Ascending aorta (tissue), 2 donors: ENCODE measurements around the gene PDE6G. TPM values are rescaled to one million over a fixed set of nuclear protein-coding genes. Genes with fewer than 3 reads are reported as not detected.

Source experiments
- DNase-seq, 2 donors: peaks; one replicate each; pipeline ENCODE4 v3.0.0-alpha.2; 2019; ENCODE audit warnings: low spot score in 2 of 2
- H3K27ac ChIP-seq, 2 donors: fragments of 200-600 bp; sonication (generic); one replicate each; pipeline ENCODE4 v1.5.1; 2016 to 2017; ENCODE audit warnings: mild to moderate bottlenecking in 1 of 2
- H3K27me3 ChIP-seq: fragments of 200-600 bp; sonication (generic); one replicate; pipeline ENCODE4 v1.5.1; 2017
- H3K36me3 ChIP-seq, 2 donors: fragments of 200-600 bp; sonication (generic); one replicate each; pipeline ENCODE4 v1.5.1; 2016
- H3K4me1 ChIP-seq, 2 donors: fragments of 200-600 bp; sonication (generic); one replicate each; pipeline ENCODE4 v1.5.1; 2016 to 2017; ENCODE audit warnings: mild to moderate bottlenecking in 1 of 2
- H3K4me3 ChIP-seq, 2 donors: fragments of 200-600 bp; sonication (generic); one replicate each; pipeline ENCODE4 v1.5.1; 2016 to 2017; ENCODE audit warnings: mild to moderate bottlenecking in 1 of 2
- H3K9me3 ChIP-seq, 2 donors: fragments of 200-600 bp; sonication (generic); one replicate each; pipeline ENCODE4 v1.5.1; 2016
- intact Hi-C: fragments of 100-400 bp; cut with DNase I; formaldehyde crosslinking; loops from one replicate; pipeline ENCODE4 v1.15.1; 2023
- total RNA-seq: library from RNA; depleted of rRNA; stranded (reverse); fragments of >200 nt; gene quantifications from one replicate; pipeline ENCODE4 v1.1.0, GENCODE V29; 2016
- TF ChIP-seq, protein P1 (sequence below), 3 experiments: fragments of 200-600 bp in 2 of 3; fragments of 450-650 bp in 1 of 3; sonication (generic) in 2 of 3; IDR thresholded peaks; one replicate each; pipeline ENCODE4 v1.5.1; 2016 to 2019; ENCODE audit warnings: antibody characterized with exemption in 3 of 3, mild to moderate bottlenecking in 1 of 3, moderate library complexity in 1 of 3

Gene PDE6G
- total RNA-seq, 1 donor from 2014 or later, result not detected

DNA sequence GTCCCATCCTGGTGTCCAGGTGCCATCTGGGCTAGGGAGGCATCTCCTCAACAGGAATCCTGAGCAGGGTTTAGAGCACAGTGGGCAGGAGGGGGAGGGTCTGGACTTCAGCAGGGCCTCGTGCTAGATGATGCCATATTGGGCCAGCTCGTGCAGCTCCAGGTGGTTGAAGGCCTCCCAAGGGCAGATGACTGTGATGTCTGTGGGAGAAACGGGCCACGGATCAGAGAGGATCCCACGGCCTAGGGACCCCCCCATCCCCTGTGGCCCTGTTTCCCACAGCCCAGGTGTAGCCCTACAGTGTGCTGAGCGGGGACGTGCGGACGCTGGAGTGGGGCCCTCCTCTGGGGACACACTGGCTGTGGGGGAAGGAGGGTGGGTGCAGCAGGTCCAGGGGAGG, 5.4 kb downstream of the PDE6G start:
- H3K4me3 ChIP-seq, result no peak overlapping the region
- no peak overlapping the region for H3K27ac ChIP-seq
- no peaks in the 10 kb centered on the region for H3K36me3 ChIP-seq
- DNase-seq, result no peak
- intact Hi-C loops, result no loop called here
- no peaks in the 10 kb centered on the region for H3K4me1 ChIP-seq
- TF ChIP-seq, protein P1, sequence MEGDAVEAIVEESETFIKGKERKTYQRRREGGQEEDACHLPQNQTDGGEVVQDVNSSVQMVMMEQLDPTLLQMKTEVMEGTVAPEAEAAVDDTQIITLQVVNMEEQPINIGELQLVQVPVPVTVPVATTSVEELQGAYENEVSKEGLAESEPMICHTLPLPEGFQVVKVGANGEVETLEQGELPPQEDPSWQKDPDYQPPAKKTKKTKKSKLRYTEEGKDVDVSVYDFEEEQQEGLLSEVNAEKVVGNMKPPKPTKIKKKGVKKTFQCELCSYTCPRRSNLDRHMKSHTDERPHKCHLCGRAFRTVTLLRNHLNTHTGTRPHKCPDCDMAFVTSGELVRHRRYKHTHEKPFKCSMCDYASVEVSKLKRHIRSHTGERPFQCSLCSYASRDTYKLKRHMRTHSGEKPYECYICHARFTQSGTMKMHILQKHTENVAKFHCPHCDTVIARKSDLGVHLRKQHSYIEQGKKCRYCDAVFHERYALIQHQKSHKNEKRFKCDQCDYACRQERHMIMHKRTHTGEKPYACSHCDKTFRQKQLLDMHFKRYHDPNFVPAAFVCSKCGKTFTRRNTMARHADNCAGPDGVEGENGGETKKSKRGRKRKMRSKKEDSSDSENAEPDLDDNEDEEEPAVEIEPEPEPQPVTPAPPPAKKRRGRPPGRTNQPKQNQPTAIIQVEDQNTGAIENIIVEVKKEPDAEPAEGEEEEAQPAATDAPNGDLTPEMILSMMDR (IDR thresholded peaks at IDR 0.05), result no peak
- H3K9me3 ChIP-seq, result peaks cover 0 to 4% of the 10 kb centered on the region in 2 donors
- H3K27me3 ChIP-seq, result no peaks in the 10 kb centered on the region

DNA sequence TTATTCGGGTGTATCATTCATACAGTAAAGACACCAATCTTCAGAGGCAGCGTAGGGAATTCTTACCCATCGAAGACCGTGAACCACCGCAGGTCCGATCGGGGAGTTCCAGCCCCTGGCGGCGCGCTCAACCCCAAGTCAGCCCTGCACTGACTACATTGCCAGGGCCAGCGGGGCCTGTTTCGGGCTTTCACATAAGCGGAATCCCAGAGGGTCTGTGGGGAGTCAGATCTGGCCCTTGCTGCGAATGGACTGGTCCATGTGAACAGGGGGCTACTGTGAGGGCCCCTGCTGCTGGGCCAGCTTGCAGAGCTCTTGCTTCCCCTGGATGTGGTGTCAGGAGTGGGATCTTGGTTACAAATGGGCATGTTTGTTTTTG, 7.6 kb downstream of the PDE6G start:
- no peaks in the 10 kb centered on the region for H3K27me3 ChIP-seq

DNA sequence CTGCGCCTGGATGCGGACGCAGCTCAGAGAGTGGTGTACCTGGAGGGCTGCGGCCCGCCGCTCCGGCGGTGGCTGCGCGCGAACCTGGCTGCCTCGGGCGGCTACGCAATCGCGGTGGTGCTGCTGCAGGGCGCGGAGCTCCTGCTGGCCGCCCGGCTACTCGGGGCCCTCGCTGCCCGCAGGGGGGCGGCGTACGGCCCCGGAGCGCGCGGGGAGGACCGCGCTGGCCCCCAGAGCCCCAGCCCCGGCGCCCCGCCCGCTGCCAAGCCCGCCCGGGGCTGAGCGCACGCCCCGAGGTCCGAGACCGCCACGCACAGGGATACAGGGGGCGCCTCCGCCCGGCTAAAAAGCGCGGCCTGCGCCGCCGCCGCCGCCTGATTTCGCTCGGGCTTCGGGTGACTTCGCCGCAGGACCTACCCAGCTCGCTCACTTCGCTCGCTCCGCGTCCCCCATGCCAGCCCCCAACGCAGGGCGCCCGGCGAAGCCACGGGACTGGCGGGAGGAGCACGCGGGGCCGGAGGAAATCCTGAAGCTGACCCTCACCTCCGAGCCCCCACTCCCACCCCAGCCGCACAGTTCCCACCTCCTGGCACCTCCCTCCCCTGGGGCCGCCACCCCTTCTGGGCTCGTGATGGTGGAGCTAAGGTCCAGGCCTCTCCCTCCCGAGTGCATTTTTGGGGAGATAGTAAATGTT, 8.2 kb downstream of the PDE6G start:
- TF ChIP-seq, protein P1 (IDR thresholded peaks at IDR 0.05), result no peak
- Histone ChIP-seq H3K27ac (no peak overlapping the region), H3K27me3 (no peaks in the 10 kb centered on the region), H3K9me3 (peaks cover 0 to 4% of the 10 kb centered on the region in 2 donors), H3K4me3 (no peak overlapping the region), H3K36me3 (no peaks in the 10 kb centered on the region), H3K4me1 (no peaks in the 10 kb centered on the region)
- intact Hi-C loops, result no loop called here
- DNase-seq, result no peak

More for the DNA sequence above, 7.6 kb downstream of the PDE6G start:
- no peak for DNase-seq
- Histone ChIP-seq H3K4me3 (no peak overlapping the region), H3K27ac (no peak overlapping the region), H3K9me3 (peaks cover 0 to 4% of the 10 kb centered on the region in 2 donors), H3K36me3 (no peaks in the 10 kb centered on the region), H3K4me1 (no peaks in the 10 kb centered on the region)
- intact Hi-C loops, result no loop called here
- TF ChIP-seq, protein P1 (IDR thresholded peaks at IDR 0.05), result no peak

DNA sequence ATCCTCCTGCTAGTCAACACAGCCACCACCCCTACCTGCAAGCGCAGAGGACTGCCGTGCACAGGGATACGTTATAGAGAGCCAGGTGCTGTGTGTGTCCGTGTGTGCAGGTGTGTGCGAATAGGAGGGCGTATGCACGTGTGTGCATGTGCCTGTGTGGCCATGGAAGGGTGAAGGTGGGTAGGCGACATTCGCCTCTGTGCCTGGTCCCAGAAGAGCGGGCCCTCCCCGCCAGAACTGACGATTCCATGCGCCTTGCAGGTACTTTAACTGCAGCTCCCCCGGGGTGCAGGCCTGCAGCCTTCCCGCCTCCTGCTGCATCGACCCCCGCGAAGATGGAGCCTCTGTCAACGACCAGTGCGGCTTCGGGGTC, 8.7 kb downstream of the PDE6G start:
- H3K4me1 ChIP-seq, result no peaks in the 10 kb centered on the region
- H3K36me3 ChIP-seq, result no peaks in the 10 kb centered on the region
- TF ChIP-seq, protein P1 (IDR thresholded peaks at IDR 0.05), result no peak
- peaks cover 0 to 4% of the 10 kb centered on the region in 2 donors for H3K9me3 ChIP-seq
- H3K27ac ChIP-seq, result no peak overlapping the region
- no peak overlapping the region for H3K4me3 ChIP-seq
- DNase-seq, result no peak
- intact Hi-C loops, result no loop called here
- H3K27me3 ChIP-seq, result no peaks in the 10 kb centered on the region

DNA sequence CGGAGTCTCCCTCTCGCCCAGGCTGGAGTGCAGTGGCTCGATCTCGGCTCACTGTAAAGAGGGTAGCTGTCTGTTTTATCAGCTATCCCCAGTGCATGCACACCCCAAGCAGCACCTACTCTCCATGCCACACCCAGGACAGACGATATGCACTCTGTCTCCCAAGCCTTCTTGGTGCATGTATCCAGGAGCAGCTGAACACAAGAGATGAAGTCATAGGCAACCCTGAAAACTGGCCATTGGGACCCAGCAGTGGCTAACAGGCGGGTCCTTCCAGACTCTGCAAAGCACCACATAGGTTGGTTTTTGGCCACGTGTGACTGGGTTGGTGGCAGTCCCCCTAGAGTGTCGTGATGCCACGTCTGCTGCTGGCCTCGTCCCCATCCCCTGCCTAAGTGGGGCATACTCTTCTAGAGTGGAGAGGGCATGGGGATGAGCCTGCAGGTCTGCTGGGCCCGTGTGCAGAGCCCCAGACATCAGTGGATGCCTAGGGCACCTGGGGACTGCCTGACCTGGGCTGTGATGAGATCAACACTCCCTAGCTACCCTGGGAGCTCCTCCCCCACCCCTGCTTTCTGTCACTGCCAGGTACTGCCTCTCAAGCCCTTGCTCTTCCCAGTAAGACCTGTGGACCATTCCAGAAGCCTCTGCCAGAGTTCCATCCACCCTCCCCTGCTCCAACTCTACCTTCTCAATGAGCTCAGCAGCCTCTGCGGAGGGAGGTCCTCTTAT, 9.3 kb downstream of the PDE6G start:
- no peaks in the 10 kb centered on the region for H3K36me3 ChIP-seq
- no peak overlapping the region for H3K27ac ChIP-seq
- TF ChIP-seq, protein P1 (IDR thresholded peaks at IDR 0.05), result no peak
- peaks cover 0 to 4% of the 10 kb centered on the region in 2 donors for H3K9me3 ChIP-seq
- H3K4me1 ChIP-seq, result no peaks in the 10 kb centered on the region
- intact Hi-C loops, result no loop called here
- no peaks in the 10 kb centered on the region for H3K27me3 ChIP-seq
- no peak for DNase-seq
- no peak overlapping the region for H3K4me3 ChIP-seq
